Fibroblast of skin of back (primary cell): ENCODE measurements around the gene DTNBP1.
"Not testable (repeated sequence)": the region's sequence is repeated elsewhere in the genome, so short reads cannot be mapped to it uniquely, and the experiment has no call there.

Experiments
- DNase-seq: peaks from one replicate; pipeline ENCODE4 v3.0.0-alpha.2; 2013

The DTNBP1 gene

GRCh38 chr6:15555101-15556038 is 107.5 kb downstream of the DTNBP1 start:
- no peak for DNase-seq

- DNase-seq = no peak
Measured at GRCh38 chr6:15554728-15555100, 108.1 kb downstream of the DTNBP1 start.

DNA sequence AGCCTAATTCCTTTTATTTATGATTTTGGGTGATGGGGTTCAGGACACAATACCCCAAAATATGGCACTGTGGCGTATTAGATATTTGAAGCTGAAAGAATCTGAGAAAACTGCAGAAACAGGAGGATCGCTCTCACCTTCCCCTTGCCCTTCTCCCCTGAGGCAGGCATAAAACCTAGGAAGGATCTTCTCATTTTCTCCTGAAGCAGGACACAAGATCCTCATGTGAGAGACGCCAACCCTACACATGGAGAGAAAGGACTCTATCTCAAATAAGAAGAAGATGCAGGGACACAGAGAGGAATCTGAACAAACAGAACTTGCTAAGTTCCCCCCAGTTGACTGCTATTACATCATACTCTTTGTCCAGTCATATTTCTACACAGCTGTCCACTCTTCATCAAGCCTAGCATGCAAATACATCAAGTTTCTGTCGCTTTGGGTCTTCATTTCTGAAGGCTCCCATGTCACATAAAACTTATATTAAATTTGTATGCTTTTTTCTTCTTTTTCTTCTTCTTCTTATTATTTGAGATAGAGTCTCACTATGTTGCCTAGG is 109.0 kb downstream of the DTNBP1 start:
- DNase-seq = no peak

- no peak for DNase-seq
Measured at GRCh38 chr6:15553031-15553430, 109.8 kb downstream of the DTNBP1 start.

DNA sequence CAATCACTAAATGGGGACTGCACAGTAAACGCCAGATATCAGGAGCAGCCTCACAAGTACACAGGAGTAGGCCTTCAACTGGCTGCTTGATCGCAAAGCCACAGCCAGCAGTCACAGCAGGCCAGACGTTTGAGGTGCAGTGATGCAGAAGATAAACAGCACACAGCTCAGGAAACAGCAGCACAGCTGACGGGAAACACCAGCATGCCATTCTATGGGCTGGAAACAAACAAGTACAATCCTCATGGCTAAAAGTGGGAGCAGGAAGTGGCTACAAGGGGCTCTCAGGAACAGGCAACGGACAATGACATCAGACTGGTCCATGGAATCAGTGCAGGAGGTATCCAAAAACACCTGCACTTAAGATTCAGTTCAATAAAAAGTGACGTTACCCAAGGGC is 111.0 kb downstream of the DTNBP1 start:
- DNase-seq = no peak

DNA sequence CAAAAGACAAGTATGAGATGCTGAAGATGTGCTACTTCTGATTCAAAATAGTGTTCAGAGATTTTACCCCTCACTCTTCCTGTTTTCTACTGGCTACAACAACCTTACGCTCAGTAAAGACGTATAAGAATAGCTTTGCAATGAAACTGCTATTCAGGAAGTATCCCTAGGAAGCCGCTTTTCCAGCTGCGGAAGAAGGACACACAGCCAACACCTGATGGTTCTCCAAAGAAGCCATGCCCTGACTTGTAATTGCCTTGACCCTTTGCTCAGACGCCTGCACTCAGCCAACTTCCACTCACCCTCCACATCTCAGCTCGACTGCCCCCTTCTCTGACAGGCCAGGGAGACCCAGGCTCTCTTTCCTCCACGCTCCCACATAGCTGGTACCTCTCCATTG is 111.6 kb downstream of the DTNBP1 start:
- no peak for DNase-seq

- DNase-seq = no peak
Measured at GRCh38 chr6:15550546-15551123, 112.2 kb downstream of the DTNBP1 start.

DNA sequence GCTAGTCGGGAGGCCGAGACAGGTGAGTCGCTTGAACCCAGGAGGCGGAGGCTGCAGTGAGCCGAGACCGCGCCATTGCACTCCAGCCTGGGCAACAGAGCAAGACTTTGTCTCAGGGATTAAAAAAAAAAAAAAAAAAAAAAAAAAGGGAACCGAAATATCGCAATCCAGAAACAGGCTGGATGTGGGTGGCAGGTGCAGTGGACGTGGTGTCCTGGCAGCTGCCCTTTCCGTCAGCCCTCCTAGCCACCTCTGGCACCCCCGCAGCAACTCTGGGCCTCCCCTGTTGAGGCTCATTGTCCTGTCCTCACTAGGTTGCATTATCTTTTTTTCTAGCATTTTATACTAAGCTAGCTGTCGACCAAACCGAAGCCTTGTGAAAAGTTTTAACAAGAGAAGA is 113.5 kb downstream of the DTNBP1 start:
- no peak for DNase-seq

- DNase-seq = peak; percentile 21
Measured at GRCh38 chr6:15547400-15547799, 115.4 kb downstream of the DTNBP1 start.

DNA sequence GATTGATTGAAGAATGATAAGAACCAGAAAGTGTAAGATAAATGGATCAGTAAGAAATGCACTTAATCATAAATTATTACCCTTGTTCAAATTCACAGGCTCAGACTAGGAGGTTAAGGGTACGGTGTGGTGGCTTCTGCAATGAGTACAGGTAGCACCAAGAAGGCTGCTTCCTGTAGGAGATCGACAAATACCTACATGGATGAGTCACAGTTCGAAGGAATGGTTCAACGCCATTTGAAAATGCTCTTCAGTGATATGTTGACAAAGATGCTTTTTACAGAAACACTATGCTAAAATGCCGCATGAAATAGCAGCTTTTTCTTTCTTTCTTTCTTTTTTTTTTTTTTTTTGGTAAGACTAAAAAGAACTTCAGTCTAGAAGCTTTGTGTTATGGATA is 116.2 kb downstream of the DTNBP1 start:
- DNase-seq = no peak

GRCh38 chr6:15544321-15544900 is 118.4 kb downstream of the DTNBP1 start:
- no peak for DNase-seq

DNA sequence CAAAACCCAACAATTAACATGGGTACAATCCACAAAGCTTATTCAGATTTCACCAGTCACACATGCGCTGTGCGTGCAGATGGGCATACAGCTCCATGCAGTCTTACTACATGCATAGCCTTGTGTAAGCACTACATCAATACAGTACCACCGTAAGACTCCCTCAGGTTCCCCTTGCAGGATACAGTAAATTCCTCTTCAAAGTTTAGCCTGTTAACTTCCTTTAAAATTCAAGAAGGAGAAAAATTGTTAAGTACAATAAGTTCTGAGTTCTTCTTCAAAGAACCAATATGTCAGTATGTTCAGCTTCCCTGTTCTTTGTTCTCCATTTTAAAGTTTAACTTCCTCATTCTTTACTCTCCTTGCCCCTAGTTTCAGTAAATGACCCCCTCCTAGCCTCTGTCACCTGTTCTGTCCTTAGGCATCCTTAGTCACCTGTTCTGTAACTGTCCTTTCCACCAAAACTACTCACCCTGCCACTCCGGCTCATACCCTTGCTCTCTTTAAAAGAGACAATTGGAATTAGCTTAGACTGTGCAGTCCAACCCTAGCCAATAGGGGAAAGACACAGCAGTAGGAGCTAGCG is 119.4 kb downstream of the DTNBP1 start:
- DNase-seq = not testable (repeated sequence)

GRCh38 chr6:15539722-15540270 is 123.0 kb downstream of the DTNBP1 start:
- DNase-seq = no peak

- DNase-seq = no peak
Measured at GRCh38 chr6:15538766-15539495, 123.9 kb downstream of the DTNBP1 start.

DNA sequence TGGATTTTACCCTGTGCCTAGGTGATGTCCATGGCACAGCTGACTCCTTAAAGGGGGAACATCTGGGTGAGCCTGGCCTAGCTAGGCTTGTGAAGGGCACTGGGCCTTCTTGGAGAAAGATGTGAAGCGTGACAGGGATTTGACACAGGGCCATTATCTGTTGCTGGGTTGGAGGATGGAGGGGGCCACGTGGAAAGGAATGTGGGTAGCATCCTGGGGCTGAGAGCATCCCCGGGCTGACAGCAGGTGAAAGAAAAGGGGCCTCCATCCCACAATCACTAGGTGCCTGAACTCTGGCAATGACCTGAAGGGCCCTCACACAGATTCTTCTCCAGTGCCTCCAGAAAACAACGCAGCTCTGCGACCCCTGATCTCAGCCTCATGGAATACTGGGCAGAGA is 124.7 kb downstream of the DTNBP1 start:
- DNase-seq = no peak

DNA sequence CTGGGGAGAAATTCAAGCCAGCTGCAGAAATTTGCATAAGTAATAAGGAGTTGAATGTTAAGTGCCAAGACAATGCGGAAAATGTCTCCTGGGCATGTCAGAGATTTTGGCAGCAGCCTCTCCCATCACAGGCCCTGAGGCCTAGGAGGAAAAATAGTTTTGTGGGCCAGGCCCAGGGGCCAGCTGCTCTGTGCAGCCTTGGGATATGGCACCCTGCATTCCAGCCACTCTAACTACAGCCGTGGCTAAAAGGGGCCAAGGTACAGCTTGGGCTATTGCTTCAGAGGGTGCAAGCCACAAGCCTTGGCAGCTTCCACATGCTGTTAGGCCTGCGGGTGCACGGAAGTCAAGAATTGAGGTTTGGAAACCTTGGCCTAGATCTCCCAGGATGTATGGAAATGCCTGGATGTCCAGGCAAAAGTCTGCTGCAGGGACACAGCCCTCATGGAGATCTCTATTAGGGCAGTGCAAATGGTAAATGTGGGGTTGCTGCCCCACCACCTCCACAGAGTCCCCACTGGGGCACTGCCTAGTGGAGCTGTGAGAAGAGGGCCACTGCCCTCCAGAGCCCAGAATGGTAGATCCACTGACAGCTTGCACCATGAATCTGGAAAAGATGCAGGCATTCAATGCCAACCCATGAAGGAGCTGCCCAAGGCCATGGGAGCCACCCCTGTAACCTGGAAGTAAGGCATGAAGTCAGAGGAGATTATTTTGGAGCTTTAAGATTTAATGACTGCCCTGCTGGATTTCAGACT is 126.5 kb downstream of the DTNBP1 start:
- DNase-seq = no peak

- no peak for DNase-seq
Measured at GRCh38 chr6:15535495-15536197, 127.2 kb downstream of the DTNBP1 start.

DNA sequence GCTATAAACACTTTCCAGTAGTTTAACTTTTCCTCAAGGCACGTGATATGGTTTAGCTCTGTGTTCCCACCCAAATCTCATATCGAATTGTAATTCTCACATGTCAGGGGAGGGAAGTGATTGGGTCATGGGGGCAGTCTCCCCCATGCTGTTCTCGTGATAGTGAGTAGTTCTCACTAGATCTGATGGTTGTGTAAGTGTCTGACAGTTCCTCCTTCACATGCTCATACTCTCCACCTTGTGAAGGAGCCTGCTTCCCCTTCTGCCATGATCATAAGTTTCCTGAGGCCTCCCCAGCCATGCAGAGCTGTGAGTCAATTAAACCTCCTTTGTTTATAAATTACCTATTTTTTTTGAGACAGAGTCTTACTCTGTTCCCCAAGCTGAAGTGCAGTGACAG is 127.9 kb downstream of the DTNBP1 start:
- DNase-seq = no peak

GRCh38 chr6:15533379-15534026 is 129.3 kb downstream of the DTNBP1 start:
- peak; percentile 12 for DNase-seq

DNA sequence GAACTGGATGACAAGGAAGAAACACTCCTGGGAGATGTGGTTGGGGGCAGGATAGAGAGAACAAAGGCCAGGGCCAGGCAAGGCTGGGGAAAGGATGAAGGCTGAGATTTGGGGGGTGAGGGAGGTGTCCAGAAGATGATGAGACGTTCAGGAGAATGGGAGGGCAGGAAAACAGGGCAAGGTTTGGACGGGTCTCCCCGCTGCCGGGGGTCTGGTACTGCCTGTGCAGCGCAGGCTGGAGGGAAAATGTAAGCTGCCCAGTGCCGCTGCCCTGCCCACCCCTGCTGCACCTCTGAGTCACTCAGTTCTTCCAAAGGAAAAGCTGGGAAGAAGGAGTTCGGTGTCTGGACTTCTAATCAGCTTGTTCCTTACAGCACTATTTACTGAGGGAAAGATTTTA is 130.9 kb downstream of the DTNBP1 start:
- no peak for DNase-seq
